ENCODE measurements around the gene NEDD9.

Gene NEDD9

DNA sequence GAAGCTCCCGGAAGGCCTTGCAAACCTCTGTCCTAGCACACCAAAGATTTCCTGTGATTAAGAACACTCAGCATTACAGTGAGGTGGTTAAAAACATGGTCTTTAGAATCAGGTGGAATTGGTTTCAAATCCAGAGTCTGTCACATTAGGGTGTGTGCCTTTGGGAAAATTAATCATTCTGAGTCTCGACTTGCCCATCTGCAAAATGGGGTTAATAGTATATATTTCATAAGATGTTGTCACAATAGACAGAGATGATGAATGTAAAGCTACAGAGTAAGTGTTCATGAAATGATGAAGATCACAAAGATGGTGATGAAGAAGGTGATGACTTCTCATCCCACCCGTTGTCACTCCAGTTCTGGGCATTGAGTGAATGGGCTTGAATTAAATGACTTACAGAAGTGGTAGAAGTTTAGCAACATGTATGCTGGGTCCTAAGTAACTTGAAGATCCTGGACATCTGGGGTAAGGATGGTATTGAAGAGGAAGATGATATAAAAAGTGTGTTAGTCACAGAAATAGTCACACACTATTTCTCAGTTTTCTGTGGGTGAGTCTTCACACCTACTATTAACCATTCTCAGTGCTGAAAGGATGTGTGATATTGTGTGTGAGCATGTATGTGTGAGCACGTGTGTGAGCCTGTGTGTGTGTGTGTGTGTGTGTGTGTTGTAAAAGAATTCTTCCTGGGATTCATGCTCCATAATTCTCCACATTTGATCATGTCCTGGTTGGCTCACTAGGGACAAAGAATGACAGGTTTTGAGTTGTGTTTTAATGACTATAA, 28.0 kb upstream of the NEDD9 start:
- no peak for DNase-seq (ENCODE audit: low spot score)

DNA sequence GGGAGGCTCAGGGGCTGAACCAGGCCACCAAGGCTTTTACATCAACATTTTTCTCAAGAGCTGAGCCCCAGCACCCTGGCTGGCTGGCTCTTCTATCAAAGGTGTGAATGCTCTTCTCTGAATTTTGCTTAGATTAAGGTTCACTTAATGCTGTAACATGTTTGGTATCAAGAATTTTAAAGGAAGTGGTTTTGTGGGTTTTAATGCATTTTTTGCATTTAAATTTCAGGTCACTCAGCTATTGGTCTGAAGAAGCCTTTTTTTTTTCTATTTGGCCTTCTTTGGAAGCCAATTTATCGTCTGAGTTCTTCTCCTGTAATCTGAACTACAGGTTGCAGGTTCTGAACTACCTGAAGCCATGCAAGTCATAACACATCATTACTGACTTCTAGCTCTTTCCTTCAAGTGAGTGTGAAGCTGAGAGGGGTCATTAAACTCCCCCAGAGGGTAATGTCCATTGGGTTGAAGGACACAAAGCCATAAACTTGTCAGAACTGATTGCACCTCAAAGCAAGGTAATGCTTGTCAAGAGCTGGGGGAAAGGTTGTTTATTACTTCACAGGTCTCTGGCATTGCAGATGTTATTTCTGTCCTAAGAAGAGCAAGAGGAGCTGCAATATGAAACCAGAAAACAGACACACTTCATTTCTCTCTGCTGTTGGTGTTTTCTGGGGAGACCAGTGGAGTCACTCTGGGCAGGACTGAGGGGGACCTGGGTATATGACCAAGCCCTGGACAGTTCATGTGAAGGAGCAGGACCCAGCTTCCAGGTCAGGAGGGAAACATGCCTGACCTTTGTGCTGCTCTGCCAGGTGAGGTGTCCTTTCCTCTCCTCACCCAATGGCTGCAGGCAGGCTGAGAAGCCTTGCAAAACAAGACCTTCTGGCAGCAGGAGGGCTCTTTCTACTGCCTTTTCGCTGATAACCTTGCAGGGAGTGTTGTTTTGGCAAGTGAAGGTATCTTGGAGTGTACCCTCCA, 26.1 kb upstream of the NEDD9 start:
- DNase-seq (ENCODE audit: low spot score) = no peak

DNA sequence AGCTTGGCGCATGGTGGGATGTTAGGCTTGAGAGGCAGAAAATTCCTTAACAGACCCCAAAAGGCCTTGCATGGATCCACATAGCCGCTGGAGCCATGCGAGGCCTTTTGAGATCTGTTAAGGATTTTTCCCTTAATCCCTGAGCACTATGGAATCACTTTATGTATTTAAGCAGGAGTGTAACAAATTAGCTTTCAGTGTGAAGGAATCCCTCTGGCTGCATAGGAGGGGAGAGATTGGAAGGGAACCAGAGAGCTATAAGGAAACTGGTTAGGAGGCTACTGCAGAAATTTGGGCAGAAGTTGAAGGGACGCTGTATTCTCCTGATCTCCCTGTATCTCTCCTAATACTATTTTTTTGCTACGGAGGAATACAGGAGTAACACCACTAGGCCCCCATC, 23.1 kb upstream of the NEDD9 start:
- no peak for DNase-seq (ENCODE audit: low spot score)

DNA sequence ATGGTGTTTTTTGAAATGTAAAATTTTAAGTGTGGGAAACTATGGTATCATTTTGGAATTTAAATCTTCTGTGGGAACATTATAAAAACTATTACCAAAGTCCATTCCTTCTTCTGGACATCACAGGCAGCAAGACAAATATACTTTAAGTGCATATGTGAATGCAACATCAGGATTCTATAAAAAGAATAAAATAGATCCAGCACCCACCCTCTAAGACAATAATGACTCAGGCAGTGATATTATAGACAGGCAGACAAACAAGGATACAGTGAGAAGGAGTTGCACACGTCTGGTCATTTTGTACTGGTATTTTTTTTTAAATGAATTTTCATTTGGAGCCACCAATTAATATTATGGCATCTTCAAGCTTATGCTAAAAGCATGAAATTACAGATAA, 21.1 kb upstream of the NEDD9 start:
- DNase-seq (ENCODE audit: low spot score) = no peak

DNA sequence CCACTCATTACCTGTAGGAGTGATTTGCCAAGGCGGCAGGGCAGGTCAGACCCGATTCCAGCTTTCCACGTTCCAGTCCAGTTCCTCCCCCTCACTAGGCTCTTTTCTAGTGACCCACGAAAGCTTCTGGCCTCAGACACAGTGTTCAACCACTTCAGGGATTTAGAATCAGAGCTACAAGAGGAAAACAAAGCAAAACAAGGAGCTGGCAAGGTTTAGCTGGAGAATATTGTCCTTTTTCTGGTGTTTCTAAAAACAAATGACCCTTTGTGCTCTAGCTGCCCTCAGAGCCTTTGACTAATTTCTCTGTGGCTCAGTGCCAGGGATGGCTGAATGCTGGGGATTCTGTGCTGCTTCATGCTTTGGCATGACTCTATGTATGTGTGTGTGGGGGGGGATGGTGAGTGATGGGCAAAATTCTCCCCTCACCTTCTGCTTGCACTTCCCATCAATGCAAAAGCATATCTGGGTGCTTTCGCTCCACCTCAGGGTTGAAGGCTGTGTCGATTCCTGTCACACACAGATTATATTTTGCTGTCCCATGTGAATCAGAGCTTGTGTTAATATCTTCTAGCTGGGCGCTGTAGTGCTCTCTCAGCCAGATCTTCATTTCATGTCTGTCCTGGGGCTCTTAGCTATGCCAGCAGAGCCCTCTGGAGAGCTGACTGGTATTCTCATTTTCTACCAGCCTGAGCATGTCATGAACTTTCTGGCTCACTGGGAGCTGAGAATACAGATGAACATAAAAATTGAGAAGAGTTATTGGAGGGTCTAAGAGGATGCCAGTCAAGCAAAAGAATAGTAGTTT, 19.3 kb upstream of the NEDD9 start:
- DNase-seq (ENCODE audit: low spot score) = no peak

DNA sequence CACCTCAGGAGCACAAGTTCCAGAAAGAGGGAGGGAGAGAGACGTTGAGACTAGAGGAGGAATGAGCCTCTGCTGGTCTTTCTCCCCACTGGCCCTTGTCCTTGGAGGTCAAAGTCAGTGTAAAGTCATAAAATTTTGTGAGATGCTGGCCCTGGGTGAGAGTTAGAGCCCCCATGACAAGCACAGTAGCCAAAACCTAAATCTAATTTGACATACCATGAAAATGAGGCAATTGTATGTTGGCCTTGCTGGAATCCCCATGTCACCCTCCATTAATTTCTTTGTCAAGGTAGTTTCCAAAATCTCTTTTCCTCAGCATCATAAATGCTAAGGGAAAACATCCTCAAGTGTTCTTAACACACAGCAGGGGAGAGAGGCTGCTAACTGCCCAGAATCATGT, 17.6 kb upstream of the NEDD9 start:
- DNase-seq (ENCODE audit: low spot score) = no peak

DNA sequence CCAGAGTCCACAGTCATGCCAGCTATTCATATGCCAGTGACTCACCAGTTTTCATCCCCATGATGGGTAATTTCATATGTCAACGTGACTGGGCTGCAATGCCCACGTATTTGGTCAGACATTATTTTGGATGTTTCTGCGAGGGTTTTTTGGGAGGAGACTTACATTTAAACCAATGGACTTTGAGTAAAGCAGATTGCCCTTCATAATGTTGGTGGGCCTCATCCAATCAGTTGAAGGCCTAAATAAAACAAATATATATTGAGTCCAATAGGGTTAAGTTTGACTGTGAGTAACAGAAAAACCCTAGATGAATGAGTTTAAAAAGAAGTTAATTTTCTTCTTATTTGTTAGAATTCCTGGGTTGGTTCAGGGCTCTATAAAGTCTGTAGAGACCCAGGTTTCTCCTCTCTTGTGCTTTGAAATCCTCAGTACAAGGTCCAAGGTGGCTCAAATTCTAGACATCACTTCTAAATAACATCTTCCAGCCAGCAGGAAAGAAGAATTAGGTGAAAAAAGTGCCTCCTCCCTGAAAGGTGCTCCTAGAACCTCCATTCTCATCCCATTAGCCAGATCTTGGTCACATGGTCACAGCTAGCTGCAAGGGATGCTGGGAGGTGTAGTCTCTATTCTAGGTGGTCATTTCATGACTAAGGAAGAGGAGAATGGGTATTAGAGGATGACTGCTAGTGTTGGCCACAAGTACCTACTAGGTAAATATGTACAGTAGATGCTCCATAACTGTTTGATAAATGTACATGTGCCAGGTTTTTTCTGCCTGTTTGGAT, 16.7 kb upstream of the NEDD9 start:
- DNase-seq (ENCODE audit: low spot score) = no peak

DNA sequence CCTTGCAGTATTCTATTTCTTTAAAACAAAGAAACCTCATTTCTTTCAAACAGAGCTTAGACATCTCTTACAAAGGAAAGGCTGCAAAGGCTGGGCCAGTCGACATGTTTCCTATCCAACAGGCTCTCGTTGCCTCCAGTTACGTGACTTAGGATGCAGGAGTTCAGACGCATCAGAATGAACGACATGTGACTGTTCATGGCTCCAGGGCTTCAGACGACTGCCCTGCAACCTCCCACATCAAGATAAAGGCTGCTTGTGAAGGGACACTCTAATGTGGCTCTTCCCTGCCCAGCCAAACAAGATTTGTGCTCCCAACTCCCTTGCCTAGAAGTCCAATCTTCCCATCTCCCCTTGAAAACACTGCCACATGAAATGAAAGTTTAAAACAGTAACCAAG, 14.3 kb upstream of the NEDD9 start:
- no peak for DNase-seq (ENCODE audit: low spot score)

DNA sequence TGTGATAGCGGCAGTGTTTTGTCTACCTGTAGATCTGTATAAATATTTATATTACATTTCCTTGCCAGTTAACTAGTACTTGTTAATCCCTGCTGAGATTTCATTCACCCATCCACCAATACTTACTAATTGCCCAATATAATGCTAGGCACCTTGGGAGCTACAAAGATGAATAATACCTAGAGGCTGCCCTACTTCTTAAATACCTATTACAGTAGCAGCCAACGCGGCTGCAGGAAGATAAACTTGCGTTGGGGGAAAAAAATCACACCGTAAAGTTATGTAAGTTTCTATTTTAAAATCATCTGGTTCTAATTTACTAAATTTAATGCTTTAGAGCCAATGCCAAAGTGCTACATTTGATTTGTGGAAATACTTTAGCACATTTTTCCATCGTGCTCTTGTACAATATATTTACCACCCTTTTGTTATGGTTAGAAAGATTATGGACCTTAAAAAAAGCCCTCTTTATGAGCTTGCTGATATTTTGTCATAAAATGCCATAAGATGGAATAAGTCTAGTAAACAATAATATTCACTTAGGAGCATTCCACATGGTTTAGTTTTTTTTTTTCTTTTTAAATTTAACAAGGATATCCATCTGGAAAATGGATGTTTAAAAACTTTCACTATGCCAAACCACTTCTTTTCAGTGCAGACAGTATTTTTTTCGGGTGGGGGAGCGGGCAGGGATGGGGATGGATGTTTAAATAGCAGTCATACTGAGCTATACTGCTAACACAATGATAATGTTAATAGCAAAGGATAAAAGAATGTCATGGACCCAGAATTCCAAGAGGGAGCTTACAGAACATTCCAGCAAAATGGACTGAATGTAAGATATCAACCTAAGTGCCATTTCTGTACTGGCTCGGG, 13.2 kb upstream of the NEDD9 start:
- no peak for DNase-seq (ENCODE audit: low spot score)

DNA sequence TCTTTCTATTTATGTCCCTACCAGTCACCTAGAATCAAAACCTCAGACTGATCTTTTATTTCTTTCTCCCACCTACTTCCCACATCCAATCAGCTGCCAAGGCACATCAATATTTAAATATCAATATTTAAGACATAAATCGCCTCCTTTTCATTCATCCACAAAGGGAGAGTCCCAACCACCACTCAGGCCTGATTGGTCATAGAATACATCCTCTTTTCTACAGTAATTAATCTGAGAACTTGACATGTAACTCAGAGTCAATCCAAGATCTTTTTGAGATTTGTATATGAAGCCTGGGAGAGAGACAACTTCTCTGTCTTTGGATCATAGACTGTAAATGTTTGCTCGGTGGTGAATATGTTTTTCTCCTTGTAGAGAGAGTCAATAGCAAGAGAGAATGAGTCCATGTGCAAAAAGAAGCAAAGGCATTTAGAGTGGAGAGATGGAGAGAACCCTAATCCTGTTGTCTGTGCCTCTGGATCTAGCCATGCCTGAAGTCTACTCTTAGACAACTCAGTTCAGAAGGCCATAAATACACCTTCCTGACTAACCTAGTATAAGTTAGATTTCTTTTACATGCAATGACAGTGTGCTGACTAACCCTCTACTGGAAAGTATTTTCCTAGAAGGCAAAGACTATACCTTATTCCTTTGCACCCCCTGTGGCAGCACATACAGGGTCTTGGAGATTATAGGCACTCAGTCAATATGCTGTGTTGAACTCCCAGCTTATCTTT, 12.1 kb upstream of the NEDD9 start:
- DNase-seq (ENCODE audit: low spot score) = no peak

DNA sequence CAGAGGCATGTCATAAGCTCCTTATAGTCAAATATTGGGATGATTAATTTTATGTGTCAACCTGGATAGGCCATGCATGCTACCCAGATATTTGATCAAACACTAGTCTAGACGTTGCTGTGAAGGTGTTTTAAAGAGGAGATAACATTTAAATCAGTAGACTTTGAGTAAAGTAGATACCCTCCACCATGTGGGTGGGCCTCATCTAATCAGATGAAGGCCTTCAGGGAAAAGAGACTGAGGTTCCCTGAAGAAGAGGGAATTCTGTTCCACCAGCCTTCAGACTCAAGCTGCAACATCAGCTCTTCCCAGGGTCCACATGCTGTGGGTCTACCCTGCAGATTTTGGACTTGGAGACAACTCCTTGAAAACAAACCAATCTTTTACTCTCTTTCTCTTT, 11.4 kb upstream of the NEDD9 start:
- no peak for DNase-seq (ENCODE audit: low spot score)

DNA sequence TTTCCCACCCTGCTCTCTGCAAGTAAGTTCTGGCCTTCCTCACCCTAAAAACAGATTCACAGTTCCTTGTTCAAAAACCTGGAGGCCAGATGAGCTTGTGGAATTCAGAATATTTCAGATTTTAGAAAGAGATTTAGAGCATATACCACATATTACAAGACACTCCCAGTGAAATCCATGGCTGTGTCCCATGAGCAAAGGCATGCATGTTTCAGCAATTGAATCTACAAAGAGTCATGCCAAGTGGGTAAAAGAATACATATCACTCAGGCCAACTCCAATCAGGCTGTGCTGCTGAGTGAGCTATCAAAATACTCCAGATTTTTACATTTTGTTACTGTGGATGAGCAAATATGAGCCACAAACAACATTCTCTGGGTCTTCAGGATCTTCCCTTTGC, 10.2 kb upstream of the NEDD9 start:
- no peak for DNase-seq (ENCODE audit: low spot score)

DNA sequence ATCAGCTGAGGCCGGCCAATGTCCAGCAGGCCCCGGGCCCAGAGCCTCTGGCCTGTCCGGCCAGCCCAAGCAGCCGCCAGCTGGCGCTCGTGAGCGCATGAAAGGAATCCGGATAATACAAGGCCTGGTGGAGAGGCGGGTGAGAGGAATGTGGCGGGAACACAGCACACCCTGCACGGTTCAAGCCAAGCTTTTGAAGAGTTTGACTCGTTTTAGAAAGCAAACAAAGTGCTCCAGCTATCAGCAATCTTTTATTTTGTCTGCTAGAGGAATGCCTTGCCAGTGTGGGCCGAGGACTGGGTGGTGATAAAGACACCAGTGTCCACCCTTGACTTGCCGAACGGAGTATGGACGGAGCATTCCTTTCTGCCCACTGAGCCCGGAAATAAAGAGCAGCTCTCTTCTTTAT, 9.3 kb upstream of the NEDD9 start:
- no peak for DNase-seq (ENCODE audit: low spot score)

DNA sequence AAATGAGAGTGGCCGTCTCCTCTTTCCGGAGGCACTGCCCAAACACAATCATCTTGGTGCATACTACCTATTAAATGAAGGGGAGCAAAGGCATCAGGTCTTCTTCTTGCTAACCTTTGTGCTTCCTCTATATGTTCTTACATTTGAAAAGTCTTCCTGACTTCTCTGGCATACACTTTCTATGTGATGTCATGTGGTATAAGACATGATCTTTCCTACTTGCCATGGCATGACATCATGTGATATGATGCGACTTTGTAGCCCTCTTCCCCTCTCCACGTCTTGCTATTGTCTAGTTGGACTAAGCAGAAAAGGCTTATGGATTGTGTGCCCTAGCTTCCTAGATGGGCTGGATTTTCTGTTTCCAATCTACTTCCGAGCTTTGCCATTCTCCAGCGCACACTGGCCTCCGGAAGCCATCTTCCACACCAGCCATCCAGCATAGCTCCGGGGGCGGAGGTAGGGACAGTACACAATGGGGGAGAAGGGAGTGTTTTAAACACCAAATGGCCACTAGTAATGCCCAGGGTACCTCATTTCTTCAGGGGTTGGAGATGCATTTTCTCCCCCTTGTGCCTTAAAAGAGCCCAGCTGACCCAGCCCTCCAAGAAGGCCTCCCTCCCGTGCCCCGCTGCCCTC, 8.8 kb upstream of the NEDD9 start:
- no peak for DNase-seq (ENCODE audit: low spot score)

DNA sequence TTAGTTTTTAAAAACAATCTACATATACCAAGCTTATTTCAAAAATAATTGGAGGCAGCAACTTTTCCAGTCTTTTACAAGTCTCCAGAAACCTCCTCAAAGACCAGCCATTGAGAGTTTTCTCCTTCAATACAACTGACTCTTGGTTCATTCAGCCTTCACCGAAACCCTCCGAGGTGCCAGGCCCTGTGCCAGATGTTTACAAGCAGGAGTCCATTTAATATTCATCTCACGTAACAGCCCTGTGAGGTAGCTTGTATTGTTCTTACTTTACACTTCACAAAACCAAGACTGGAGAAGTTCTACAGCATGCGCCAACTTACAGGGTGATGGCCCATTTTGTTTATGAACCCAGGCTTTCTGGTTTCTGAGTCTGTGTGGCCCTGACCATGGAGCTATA, 5.5 kb upstream of the NEDD9 start:
- DNase-seq (ENCODE audit: low spot score) = no peak

DNA sequence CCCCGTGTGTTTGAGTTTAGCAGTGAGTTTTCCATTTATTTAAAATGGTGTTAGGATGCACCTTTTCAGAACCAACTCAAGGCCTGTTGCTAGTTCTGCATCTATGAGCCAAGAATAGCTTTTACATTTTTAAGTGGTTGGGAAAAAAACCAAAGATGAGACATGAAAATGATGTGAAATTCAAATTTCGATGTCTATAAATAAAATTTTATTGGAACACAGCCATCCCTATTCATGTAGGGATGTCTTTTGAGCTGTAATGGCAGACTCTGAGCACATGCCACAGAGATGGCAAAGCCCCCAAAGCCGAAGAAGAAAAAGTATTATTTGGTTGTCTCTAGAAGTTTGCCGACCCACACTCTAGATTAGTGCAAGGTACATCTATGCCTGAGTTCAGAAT, 5.0 kb upstream of the NEDD9 start:
- DNase-seq (ENCODE audit: low spot score) = no peak

DNA sequence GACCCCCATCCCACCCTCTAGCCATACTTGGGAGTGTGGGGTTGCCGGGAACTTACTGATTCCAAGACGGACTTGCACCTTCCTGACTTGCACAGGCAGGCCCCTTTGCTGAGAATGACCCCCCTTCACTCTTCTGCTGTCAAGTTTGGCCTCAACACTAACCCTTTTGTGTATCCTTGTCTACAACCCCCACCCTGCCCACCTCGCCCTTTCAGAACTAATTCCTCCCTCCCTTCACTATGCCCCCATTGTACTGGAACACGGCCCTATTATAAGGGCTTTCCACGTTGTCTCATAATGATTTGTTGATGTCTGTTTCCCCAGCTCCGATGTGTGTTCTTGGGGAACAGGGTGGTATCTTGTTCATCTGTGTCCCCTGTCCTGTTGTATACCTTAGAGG, 4.4 kb upstream of the NEDD9 start:
- no peak for DNase-seq (ENCODE audit: low spot score)

DNA sequence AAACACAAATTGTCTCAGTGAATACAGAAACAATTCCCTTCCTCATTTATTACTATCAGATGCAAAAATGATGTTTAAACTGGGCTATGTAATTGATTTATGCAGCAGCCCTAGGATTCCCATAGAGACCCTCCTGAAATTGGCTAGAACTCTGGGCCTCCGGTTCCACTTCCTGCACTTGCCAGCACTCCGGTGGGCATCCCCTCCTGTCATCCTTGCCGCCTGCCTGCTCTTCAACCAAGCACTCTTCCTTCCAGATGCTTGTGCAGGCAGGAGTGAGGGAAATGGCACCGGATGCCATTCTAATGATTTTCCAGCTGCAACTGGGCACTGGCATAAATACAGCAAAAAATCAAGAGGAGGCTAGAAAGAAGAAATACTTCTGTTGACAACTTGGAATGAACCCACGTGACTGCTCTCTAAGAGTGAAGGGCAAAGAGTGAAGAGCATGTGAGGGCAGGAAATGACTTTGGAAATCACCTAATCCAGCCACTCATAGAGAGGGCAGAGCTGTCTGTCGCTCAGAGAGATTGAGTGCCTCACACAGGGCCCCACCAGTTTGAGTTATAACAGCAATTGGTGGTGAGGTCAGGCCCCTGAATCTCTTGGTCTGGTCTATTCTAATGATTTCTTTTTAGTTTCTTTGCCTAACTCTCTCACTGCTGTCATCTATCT, 3.7 kb upstream of the NEDD9 start:
- DNase-seq (ENCODE audit: low spot score) = no peak

DNA sequence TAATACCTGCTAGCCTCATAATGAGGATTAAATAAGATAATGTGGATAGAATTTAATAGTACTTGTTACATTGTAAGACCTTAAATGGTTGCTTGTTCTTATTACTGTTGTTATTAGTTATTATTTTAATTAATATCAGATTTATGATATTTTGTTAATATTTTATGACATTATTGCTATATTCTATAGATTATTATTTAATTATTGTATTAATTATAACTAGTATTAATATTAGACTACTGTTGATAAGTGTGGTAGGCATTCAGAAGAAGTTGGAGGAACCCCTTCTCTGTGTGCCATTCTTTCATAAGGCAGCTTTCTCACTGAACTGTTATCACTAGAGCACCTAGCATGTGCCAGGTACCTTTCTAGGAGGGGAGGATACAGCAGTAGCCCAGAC, 2.6 kb upstream of the NEDD9 start:
- no peak for DNase-seq (ENCODE audit: low spot score)

All from HuH-7.5 (cell line).